HepG2 (cell line): ENCODE measurements around the gene LIME1. TPM values are rescaled to one million over a fixed set of nuclear protein-coding genes. Genes with fewer than 3 reads are reported as not detected.
A peak's percentile ranks its signal among the peaks of the same experiment; 100 is the strongest.

ENCODE experiments used
- ARNT ChIP-seq: fragments of 450-650 bp; IDR thresholded peaks from 2 replicates; pipeline ENCODE4 v1.6.1; 2017
- FIP1L1 ChIP-seq: fragments of 200-400 bp; formaldehyde crosslinking; IDR thresholded peaks from 2 replicates; pipeline ENCODE4 v1.6.1; 2018; ENCODE audit warnings: low read depth, mild to moderate bottlenecking, low read length, moderate library complexity, borderline replicate concordance; ENCODE audit not compliant: insufficient read depth
- HINFP ChIP-seq: sonication (generic); formaldehyde crosslinking; IDR thresholded peaks from 2 replicates; pipeline ENCODE4 v1.4.0; 2020; ENCODE audit warnings: low read depth, mild to moderate bottlenecking, missing genetic modification reagents
- HMGA1 ChIP-seq: sonication (generic); formaldehyde crosslinking; conservative IDR thresholded peaks from 2 replicates; pipeline ENCODE4 v1.4.0; 2020; ENCODE audit warnings: missing genetic modification reagents
- HNF4A ChIP-seq: sonication (generic); formaldehyde crosslinking; IDR thresholded peaks from 2 replicates; pipeline ENCODE4 v1.4.0; 2020; ENCODE audit warnings: missing genetic modification reagents
- HNRNPL ChIP-seq: fragments of 200-400 bp; formaldehyde crosslinking; IDR thresholded peaks from 2 replicates; pipeline ENCODE4 v1.6.1; 2017; ENCODE audit warnings: mild to moderate bottlenecking, low read depth, low read length
- ISL2 ChIP-seq: sonication (generic); formaldehyde crosslinking; IDR thresholded peaks from 2 replicates; pipeline ENCODE4 v1.5.0; 2020; ENCODE audit warnings: missing genetic modification reagents
- KDM1A ChIP-seq: IDR thresholded peaks from 2 replicates; pipeline ENCODE4 v1.6.1; 2016; ENCODE audit warnings: missing compliant biosample characterization
- MED1 ChIP-seq: sonication (generic); formaldehyde crosslinking; IDR thresholded peaks from 2 replicates; pipeline ENCODE4 v1.4.0; 2020; ENCODE audit warnings: missing genetic modification reagents
- PRPF4 ChIP-seq: fragments of 200-400 bp; formaldehyde crosslinking; IDR thresholded peaks from 2 replicates; pipeline ENCODE4 v1.6.1; 2016; ENCODE audit warnings: low read length, low read depth; ENCODE audit not compliant: poor library complexity, severe bottlenecking
- SMAD3 ChIP-seq: sonication (generic); formaldehyde crosslinking; IDR thresholded peaks from 2 replicates; pipeline ENCODE4 v1.4.0; 2020; ENCODE audit warnings: missing genetic modification reagents
- SOX13 ChIP-seq, 3 experiments: fragments of 450-650 bp in 1 of 3; sonication (generic) in 1 of 3; formaldehyde crosslinking in 1 of 3; IDR thresholded peaks in 2 of 3; conservative IDR thresholded peaks in 1 of 3; 2 replicates each; pipeline versions ENCODE4 v1.5.0 to v1.6.1; 2016 to 2020; ENCODE audit warnings: antibody characterized with exemption in 1 of 3, mild to moderate bottlenecking in 1 of 3, missing compliant biosample characterization in 1 of 3, missing genetic modification reagents in 1 of 3, moderate library complexity in 1 of 3
- TARDBP ChIP-seq: sonication (generic); formaldehyde crosslinking; IDR thresholded peaks from 2 replicates; pipeline ENCODE4 v1.8.0; 2022; ENCODE audit warnings: mild to moderate bottlenecking, missing genetic modification reagents
- TEF ChIP-seq: sonication (generic); formaldehyde crosslinking; IDR thresholded peaks from 2 replicates; pipeline ENCODE4 v1.5.0; 2020; ENCODE audit warnings: missing genetic modification reagents
- THAP8 ChIP-seq: sonication (generic); formaldehyde crosslinking; IDR thresholded peaks from 2 replicates; pipeline ENCODE4 v1.5.1; 2020; ENCODE audit warnings: missing genetic modification reagents, mild to moderate bottlenecking, borderline replicate concordance
- ZFAT ChIP-seq: sonication (generic); formaldehyde crosslinking; conservative IDR thresholded peaks from 2 replicates; pipeline ENCODE4 v1.8.1; 2023; ENCODE audit warnings: missing genetic modification reagents, inconsistent platforms
- ZNF276 ChIP-seq: sonication (generic); formaldehyde crosslinking; IDR thresholded peaks from 2 replicates; pipeline ENCODE4 v1.4.0; 2020; ENCODE audit warnings: mild to moderate bottlenecking, low read depth, missing genetic modification reagents
- ZNF292 ChIP-seq: sonication (generic); formaldehyde crosslinking; IDR thresholded peaks from 2 replicates; pipeline ENCODE4 v1.8.1; 2022; ENCODE audit warnings: mild to moderate bottlenecking, low read depth, missing genetic modification reagents, borderline replicate concordance
- ZNF543 ChIP-seq: sonication (generic); formaldehyde crosslinking; IDR thresholded peaks from 2 replicates; pipeline ENCODE4 v1.4.0; 2020; ENCODE audit warnings: mild to moderate bottlenecking, missing genetic modification reagents
- ZNF772 ChIP-seq: sonication (generic); formaldehyde crosslinking; IDR thresholded peaks from 2 replicates; pipeline ENCODE4 v1.5.0; 2020; ENCODE audit warnings: mild to moderate bottlenecking, missing genetic modification reagents
- ZNF775 ChIP-seq: sonication (generic); formaldehyde crosslinking; IDR thresholded peaks from 2 replicates; pipeline ENCODE4 v1.4.0; 2020; ENCODE audit warnings: missing genetic modification reagents, mild to moderate bottlenecking, moderate library complexity, borderline replicate concordance
- ZNF784 ChIP-seq: sonication (generic); formaldehyde crosslinking; IDR thresholded peaks from 2 replicates; pipeline ENCODE4 v1.5.1; 2020; ENCODE audit warnings: missing genetic modification reagents, mild to moderate bottlenecking, borderline replicate concordance
- ZNF816 ChIP-seq: sonication (generic); formaldehyde crosslinking; IDR thresholded peaks from 2 replicates; pipeline ENCODE4 v1.8.0; 2022; ENCODE audit warnings: missing genetic modification reagents, mild to moderate bottlenecking, borderline replicate concordance
- polyA plus RNA-seq, 8 experiments: library from polyadenylated mRNA; depleted of rRNA in 3 of 8; stranded (reverse) in 7 of 8; unstranded in 1 of 8; fragments of >200 nt; fragmentation: Illumina TruSeq in 4 of 8; extraction: Trizol in 4 of 8; gene quantifications; 2 replicates each; pipeline versions ENCODE4 v1.2.1 to v1.2.3, GENCODE V29; 2011 to 2016; ENCODE audit warnings: low read depth in 4 of 8, missing spikeins in 1 of 8, mixed read lengths in 1 of 8; ENCODE audit not compliant: insufficient read depth in 1 of 8
- total RNA-seq, 5 experiments: library from RNA; depleted of rRNA; stranded (reverse); fragments of >200 nt; fragmentation: Illumina TruSeq; extraction: Trizol; gene quantifications; 2 replicates each; pipeline ENCODE4 v1.2.3, GENCODE V29; 2016; ENCODE audit warnings: low read depth in 1 of 5

LIME1 gene
- total and polyA plus RNA-seq, 2 of the 13 experiments (the other 11 are each of a cell fraction or from before 2014, with no cell fraction given): 13.0 to 61.5 TPM

- TF ChIP-seq ZNF543 (CRISPR knock-in tag) (peak; percentile 74), THAP8 (CRISPR knock-in tag) (0 out of 2 replicates have a peak, but pooled peaks have one; percentile 47), ZNF276 (peak; percentile 12), HNF4A (CRISPR knock-in tag) (peak; percentile 95), ISL2 (CRISPR knock-in tag) (peak; percentile 79), TEF (CRISPR knock-in tag) (no peak; the same call in 1 of the 2 replicates), HNRNPL (peak; percentile 98), HMGA1 (CRISPR knock-in tag) (no peak), ARNT (no peak), FIP1L1 (0 out of 2 replicates have a peak, but pooled peaks have one; percentile 58), ZNF816 (CRISPR knock-in tag) (no peak), SOX13 (IDR thresholded peaks at IDR 0.05) (peak; percentile 33; the same call in 1 of the 2 replicates), SOX13 (CRISPR knock-in tag; conservative IDR thresholded peaks at IDR 0.05 in 1 of 2, IDR thresholded peaks at IDR 0.05 in 1 of 2) (peak in 1 of 2 experiments; percentile 69; a peak in 2 of 4 replicates), ZFAT (CRISPR knock-in tag) (0 out of 2 replicates have a peak, but pooled peaks have one; percentile 64), ZNF772 (CRISPR knock-in tag) (peak; percentile 94; the same call in 1 of the 2 replicates), ZNF292 (no peak), MED1 (peak; percentile 86), PRPF4 (no peak), HINFP (CRISPR knock-in tag) (peak; percentile 93), KDM1A (CRISPR knock-in tag) (no peak), ZNF775 (CRISPR knock-in tag) (peak; percentile 92; the same call in 1 of the 2 replicates), TARDBP (CRISPR knock-in tag) (peak; percentile 70; the same call in 1 of the 2 replicates), SMAD3 (CRISPR knock-in tag) (peak; percentile 88; the same call in 1 of the 2 replicates), ZNF784 (CRISPR knock-in tag) (peak; percentile 89)
Measured at GRCh38 chr20:63737945-63738686, 1.7 kb downstream of the LIME1 start (continued).
